GM18909 (cell line): ENCODE data around the gene TRAPPC5.

Experiments
- ATAC-seq: cut with Tn5 transposase; IDR thresholded peaks from one replicate; pipeline ENCODE4 v1.9.1; 2021; ENCODE audit warnings: mild to moderate bottlenecking; ENCODE audit not compliant: unreplicated experiment, poor library complexity

The TRAPPC5 gene

DNA sequence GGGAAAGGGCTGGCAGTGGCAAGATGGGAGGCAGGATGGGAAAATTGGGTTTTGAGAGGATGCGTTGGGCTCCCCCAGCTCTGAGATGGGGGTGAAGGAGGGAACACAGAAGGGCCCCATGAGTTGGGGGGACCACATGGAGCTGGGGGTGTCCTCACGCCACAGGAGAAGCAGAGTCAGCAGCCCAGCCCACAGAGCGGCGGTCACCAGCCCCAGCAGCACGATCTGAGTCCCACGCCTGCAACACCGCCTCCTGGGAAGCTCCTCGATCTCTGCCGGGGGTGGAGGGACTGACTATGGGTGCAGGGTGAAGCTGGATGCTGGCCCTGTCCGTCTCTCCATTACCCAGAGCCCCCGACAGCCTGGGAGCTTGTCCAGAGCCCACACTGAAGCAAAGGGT, 17.9 kb downstream of the TRAPPC5 start:
- ATAC-seq: no peak

DNA sequence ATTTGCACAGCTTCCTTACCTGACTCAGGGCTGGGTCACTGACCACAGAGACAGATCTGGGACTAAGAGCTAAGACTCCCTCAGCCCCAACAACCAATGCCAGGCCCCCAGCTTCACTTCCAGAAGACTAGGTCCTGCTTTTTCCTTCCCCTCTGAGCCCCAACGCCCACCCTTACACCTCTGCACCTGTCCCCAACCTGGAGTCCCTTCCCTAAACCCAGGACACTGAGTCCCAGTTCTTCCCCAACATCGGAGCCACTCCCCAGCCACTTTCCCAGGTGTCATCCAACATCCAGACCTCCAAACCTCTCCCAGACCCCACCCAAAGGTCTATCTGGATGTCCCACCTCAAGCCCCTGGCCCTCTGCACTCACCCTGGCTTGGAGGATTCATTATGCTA, 18.4 kb downstream of the TRAPPC5 start:
- ATAC-seq: no peak

DNA sequence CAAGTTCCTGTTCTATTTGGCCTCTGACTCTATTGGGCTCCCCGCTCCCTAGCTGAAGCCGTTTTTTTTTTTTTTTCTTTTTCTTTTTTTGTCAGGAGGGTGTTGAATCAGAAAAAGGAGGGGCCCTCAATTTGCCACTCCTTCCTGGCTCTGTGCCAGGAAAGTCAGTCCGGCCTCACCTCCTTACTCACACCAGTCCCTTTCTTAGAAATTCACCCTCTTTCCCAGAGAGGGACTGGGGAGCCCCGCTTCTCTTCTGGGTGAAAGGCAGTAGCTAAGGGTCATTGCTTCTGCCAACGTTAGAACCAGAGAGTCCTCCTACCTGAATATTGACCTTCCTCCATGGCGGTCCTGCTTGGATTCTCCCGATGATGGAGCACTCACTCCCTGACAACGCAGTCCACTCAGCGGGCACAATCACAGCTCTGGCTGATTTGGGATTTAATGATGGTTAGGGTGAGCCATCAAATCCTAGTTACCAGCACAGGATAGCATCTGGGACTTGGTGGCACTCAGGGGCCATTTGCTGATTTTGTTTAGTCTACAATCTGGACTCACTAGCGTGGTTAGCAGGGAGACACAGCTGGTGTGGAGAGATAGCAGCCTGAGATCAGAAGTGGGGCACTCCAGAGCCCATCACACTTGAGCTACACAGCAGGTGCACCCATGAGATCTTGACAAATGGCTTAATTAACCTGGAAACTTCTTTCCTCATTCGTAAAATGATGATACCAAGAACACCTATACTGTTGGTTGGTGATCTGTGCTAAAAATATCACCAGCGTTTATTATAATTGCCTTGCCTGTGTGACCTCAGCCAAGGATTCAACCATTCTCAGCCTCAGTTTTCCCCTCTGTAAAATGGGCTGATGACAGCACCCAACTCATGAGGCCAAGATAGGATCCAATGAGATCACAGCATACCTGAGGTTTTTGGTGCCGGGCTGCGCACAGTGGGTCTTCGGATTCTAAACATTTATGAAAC, 19.1 kb downstream of the TRAPPC5 start:
- ATAC-seq: no peak

DNA sequence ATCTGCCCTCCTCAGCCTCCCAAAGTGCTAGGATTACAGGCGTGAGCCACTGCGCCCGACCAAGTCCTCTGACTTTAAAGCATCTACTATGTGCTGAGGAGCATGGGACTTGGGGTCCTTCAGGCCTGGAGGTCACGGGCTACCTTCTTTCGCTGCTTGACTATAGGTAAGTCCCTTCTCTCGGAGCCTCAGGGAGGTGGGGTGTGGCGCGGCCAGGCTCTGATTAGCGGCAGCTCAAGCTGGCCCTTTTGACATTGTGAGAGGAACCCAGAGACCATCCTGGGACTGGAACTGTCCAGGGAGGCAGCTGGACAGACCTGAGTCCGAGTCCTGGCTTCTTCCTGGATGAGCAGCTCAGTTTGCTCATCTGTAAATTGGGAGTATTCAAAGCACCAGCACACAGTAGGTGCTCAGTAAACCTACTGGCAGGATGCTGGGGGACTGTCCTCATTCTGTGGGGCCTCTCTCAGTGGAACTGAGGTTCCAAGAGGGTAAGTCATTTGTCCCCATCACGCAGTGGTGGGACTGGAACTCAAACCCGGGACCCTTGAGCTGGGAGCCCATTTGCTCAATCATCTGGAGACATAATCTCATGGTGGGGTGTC, 20.5 kb downstream of the TRAPPC5 start:
- no peak for ATAC-seq

DNA sequence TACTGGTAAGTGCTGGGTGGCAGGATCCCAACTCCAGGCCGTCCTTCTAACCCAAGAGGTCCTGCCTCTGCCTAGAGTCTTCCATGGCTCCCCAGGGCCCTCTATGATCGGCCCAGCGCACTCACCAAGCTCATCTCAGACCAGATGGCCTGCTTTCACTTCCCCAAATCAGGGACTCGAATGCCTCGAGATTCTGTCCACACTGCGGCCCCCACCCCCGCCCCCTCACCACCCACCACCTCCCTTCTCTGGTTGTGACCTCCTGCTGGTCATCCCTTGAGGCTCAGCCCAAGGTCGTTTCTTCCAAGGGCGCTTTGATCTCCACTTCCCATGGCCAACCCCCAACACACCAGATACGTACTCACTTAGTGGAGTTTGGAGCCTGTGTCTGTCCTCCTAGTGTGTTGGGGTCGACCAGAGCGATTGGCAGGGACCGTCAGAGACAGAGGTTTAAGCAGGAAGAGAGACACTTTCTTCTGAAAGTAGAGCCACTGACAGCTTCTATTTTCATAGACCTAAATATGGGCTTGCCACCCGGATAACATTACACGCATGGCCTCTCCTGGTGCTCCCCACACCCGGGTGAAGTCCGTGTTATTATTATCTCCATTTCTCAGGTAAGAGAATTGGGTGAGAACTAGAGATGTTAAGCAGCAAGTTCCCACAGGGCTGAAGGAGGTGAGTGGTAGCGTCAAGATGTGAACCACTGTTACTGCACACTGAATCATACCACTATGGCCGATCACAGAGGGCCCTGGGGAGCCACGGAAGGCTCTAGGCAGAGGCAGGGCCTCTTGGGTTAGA, 21.2 kb downstream of the TRAPPC5 start, which contains the start of gene FCER2:
Gene FCER2, minus strand, starts transcription at position 478 of the 804 bp plus-strand sequence. CDS start 2,371 bp downstream, outside the sequence.
- peak; percentile 59 for ATAC-seq

DNA sequence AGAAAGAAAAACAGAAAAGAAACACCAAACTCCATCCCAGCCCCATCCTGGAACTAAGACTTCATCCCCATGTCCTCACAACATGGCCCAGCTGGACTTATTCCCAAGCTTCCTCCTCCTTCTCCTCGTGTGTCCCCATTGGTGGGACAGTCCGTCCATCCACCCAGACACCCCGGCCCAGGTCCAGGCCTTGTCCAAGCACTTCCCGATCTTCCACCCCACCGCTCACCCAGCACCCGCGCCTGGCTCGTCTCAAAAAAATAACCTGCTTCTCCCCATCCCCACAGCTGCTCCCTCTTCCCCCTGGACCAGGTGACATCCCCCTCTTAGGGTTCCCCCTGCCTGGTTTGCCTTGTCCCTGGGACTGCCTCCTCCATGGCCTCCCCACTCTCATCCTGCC, 22.7 kb downstream of the TRAPPC5 start:
- no peak for ATAC-seq

DNA sequence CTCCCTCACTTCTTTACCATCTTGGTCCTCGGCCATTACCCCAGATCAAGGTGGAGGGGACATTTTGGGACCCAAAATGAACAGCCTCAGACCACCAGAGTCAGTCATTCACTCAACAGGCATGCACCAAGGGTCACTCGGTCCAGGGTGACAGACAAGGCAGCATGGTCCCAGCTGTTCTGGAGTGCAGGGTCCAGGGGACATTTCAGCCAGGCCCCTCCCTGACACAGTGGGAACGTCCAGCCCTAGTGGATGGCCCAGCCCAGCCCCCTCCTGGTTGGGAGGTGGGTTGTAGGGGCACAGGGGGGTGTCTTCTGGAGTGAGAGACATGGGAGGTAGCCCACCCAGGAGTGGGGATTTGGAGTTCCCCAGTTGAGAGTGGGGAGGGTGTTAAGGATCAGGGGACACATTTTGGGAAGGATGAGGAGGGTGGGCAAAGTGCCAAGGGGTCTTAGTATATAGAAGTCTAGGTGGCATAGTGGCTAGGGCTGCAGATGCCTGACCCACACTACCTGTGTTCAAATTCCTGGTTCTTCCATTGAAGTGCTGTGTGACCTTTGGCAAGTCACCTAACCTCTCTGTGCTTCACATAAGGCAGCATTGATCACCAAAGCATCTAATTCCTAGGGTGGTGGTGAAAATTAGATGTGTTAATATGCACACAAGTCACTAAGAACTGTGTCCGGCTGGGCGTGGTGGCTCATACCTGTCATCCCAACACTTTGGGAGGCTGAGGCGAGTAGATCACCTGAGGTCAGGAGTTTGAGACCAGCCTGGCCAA, 23.8 kb downstream of the TRAPPC5 start:
- ATAC-seq: no peak

DNA sequence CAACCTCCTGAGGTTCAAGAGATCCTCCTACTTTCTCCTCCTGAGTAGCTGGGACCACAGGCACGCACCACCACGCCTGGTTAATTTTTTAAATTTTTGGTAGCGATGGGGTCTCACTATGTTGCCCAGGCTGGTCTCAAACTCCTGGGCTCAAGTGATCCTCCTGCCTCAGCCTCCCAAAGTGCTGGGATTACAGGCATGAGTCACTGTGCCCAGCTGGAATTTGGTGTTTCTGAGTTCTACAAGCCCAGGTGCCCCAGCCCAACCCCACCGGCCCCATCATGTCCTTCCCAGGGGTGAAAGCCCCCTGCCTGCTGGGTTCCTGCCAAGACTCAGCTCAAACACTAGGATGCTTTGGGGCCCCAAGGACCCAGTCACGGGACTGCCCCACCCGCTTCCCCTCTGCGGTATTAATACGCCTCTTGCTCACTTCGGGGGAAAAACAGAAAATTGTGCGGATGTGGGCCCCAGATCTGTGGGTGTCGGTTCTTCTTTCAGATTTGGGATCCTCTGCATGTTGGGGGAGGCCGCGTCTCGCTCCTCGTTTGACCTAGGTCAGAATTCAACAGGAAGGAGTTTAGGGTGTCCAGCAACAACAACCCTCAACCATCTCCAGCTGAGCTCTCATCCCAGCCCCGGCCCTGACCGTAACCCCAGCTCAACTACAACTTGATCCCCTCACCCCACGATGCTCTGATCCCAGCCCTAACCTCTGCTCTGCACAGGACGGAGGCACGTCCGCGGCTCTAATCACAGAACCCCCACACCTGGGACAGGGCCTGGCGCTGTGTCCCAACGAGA, 25.0 kb downstream of the TRAPPC5 start:
- ATAC-seq: peak; percentile 45

DNA sequence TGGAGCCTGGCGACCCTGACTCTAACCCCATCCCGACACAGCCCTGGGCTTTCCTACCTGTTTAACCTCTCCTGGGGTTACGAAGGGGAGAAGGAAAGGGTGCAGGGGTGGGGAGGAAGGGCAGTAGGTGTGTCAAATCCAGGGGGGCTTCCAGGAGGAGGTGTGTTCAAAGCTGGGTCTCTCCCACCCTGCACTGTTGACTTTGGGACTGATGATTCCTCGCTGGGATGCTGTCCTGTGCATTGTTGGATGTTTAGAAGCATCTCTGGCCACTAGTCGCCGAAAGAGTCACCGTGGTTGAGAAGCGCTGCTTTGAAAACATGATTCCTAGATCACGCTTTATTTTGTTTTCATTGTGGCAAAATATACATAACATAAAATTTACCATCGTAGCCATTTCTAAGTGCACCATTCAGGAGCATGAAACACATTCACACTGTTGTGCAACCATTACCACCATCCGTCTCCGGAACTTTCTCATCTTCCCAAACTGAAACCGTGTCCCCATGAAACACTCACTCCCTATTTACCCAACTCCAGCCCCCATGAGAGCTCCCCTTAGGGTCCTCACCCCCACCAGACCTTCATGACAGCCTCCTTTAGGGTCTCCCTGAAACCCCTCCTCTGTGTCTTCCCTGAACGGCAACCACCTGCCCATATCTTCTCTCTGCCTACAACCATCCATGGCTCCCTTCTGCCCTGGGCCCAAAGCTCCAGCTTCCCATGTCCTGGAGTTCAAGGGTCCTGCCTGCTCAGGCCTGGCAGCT, 25.7 kb downstream of the TRAPPC5 start:
- ATAC-seq: no peak

DNA sequence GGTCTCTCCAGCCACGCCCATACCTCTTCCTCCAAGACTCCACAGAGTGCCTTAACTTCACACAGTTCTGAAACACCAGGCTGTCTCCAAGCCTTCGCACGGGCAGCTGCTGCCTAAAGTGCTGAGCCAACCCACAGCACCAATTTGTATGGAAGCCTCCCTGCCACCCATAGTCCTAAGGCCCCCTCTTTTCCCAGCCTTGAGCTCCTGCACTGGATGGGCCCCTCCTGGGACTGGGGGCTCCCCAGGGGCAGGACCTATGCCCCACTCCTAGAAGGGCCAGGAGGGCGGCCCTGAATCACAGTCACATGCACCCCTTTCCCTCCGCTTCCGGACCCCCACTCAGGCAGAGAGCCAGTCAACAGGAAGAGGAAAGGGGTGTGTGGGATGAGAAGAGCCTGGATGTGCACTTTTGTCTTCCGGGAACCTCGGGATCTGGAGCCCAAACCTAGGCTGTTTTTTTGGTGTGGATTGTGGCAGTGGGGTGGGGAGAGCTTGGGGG, 26.4 kb downstream of the TRAPPC5 start:
- no peak for ATAC-seq

DNA sequence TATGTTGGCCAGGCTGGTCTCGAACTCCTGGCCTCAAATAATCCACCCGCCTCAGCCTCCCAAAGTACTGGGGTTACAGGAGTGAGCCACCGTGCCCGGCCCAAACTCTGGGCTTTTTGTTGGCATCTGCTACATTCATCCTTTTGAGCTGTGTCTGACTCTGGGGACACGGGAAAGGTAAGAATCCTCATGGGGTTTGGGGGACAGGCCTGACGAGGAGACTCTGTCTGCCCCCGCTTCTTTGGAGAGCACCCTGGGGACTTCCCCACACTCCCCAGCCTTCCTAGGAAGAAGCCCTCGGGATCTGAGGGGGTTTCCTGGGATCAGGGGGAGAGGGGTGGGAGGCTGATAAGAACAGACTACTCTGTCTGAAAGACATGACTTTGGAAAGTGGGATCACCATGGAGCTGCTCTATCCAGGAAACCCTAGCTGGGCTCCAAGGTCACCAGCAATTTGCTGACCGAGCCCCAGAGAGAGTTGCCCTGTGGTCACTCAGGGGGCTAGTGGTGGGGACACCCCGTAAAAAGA, 29.4 kb downstream of the TRAPPC5 start:
- no peak for ATAC-seq

DNA sequence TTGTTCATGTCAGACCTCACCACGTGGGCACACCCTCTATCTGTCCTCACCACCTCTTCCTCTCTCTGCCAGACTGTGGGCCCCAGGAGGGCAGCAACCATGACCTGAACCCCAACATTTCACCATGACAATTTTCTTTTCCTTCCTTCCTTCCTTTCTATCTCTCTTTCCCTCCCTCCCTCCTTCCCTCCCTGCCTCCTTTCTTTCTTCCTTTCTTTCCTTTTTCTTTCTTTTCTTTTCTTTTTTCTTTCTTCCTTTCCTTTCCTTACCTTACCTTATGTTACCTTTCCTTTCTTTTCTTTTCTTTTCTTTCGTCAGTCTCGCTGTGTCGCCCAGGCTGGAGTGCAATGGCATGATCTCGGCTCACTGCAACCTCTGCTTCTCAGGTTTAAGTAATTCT, 30.0 kb downstream of the TRAPPC5 start:
- no peak for ATAC-seq

DNA sequence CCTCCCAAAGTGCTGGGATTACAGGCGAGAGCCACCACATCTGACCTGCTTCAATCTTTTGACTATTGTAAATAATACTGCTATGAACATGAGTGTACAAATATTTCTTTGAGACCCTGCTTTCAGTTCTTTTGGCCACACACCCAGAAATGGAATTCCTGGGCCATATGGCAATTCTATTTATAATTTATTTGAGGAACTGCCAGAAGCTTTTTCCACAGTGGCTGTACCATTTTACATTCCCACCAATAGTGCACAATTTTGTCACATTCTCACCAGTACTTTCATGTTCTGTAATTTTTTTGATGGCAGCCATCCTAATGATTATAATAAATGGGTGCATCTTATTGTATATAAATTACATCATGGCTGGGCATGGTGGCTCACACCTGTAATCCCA, 35.0 kb downstream of the TRAPPC5 start:
- ATAC-seq: no peak

DNA sequence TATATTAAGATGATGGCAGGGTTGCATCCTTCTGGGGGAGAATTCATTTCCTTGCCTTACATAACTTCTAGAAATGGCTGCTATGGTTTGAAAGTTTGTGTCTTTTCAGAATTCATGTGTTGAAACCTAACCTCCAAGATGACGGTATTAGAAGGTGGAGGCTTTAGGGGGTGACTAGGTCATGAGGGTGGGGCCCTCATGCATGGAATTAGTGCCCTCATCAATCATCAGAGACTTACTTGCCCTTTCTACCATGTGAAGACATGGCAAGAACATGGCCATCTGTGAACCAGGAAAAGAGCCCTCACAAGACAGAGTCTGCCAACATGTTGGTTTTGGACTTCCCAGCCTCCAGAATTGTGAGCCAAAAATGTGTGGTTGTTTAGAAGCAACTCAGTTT, 36.1 kb downstream of the TRAPPC5 start:
- ATAC-seq: no peak

DNA sequence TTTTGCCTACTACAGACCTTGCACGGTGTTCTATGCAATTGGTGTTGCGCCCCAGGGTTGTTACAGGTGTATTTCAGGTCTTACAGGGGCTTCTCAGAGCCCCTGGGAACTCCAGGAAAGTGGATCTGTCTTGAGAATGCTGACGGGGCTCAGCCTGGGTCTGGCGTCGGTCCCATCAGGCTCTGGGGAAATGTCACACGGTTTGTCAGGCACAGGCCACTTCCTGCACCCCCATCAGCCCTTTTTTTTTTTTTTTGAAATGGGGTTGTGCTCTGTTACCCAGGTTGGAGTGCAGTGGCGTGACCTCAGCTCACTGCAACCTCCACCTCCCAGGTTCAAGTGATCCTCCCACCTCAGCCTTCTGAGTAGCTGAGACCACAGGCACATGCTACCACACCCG, 38.0 kb downstream of the TRAPPC5 start:
- ATAC-seq: no peak

DNA sequence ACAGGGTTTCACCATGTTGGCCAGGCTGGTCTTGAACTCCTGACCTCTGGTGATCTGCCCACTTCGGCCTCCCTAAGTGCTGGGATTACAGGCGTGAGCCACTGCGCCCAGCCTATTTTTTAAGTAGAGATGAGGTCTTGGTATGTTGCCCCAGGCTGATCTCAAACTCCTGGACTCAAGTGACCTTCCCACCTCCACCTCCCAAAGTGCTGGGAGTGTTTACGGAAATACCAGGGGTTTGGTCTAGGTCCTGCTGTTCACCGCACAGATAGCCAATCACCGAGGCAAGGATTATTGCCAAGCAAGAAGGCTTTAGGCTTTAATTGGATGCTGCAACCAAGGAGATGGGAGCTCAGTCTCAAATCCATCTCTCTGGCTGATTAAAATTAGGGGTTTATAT, 39.7 kb downstream of the TRAPPC5 start:
- no peak for ATAC-seq

DNA sequence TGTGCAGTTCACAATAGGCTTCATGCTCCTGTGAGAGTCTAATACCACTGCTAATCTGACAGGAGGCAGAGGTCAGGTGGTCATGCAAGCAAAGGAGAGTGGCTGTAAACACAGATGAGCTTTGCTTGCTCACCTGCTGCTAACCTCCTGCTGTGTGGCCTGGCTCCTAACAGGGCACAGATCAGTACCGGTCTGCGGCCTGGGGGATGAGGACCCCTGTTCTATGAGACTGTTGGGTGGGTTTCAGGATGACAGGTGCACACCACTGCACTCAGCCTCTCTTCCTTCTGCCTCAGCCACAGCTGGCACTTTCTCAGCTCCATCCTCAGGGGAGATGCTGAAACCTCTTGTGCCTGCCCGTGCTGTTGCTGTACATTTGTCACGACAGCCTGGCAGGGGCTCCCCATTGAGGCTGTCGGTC, 41.6 kb downstream of the TRAPPC5 start:
- peak; percentile 51 for ATAC-seq

DNA sequence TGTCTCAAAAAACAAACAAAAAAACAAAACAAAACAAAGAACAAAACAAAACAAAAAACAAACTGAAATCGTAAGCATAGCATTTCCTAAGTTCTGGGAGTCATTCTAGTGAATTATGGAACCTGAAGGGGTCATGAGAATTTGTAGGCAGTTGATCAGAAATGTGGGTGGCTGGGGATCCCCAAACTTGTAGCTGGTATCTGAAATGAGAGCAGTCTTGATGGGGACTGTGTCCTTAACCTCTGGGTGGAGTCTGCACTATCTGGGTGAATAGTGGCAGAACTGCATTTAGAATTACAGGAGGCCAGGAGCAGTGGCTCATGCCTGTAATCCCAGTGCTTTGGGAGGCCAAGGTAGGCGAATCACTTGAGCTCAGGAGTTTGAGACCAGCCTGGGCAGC, 45.2 kb downstream of the TRAPPC5 start:
- no peak for ATAC-seq
